Measurements from ENCODE around the gene TSHB. TPM values are rescaled to one million over a fixed set of nuclear protein-coding genes. Genes with fewer than 3 reads are reported as not detected.

The TSHB gene
- total RNA-seq, 2 donors from 2014 or later = not detected

GRCh38 chr1:115082949-115083348 lies 53.3 kb downstream of the TSHB start:
- H3K27me3 Mint-ChIP-seq (ENCODE audit: low read depth) = peaks cover 7% of the 10 kb centered on the region
- H3K36me3 Mint-ChIP-seq (ENCODE audit: insufficient read depth in 2 of 2) = no peaks in the 10 kb centered on the region
- H3K9me3 Mint-ChIP-seq = no peaks in the 10 kb centered on the region
- DNase-seq (no peak), ATAC-seq (replicated peaks in 1 of 2) (no peak)
- H3K4me1 Mint-ChIP-seq (ENCODE audit: low read depth) = no peaks in the 10 kb centered on the region
- H3K4me3 Mint-ChIP-seq = no peak overlapping the region
- H3K27ac Mint-ChIP-seq = no peak overlapping the region

Other genes starting within 250 kb of the TSHB start
- 10 to 100 TPM; 55.7 to 64.7 TPM for gene SIKE1, start 249.1 kb upstream of the TSHB start, total RNA-seq
- not detected for gene SYCP1, start 175.0 kb upstream of the TSHB start, total RNA-seq
- 1 to 10 TPM; 2.1 to 4.3 TPM for gene TSPAN2, start 59.7 kb downstream of the TSHB start, total RNA-seq

All from activated T-cell treated with anti-CD3 and anti-CD28 coated beads, Interleukin-2, amount 50 U/mL, for 72 hours (primary cell).